H1 (cell line): ENCODE measurements around the gene GALNT18. TPM values are rescaled to one million over a fixed set of nuclear protein-coding genes. Genes with fewer than 3 reads are reported as not detected.

Source experiments
- CTCF ChIA-PET: fragments of 300-600 bp; sonication (Branson Sonifier 250); formaldehyde crosslinking; loops from one replicate; lab custom pipeline; 2021; ENCODE audit not compliant: partially characterized antibody; lab: Charles Lee
- POLR2A ChIA-PET: fragments of 300-600 bp; sonication (Branson Sonifier 250); formaldehyde crosslinking; loops from one replicate; lab custom pipeline; 2021; ENCODE audit warnings: inconsistent platforms; ENCODE audit not compliant: partially characterized antibody; lab: Charles Lee
- DNase-seq, 2 experiments: peaks; one replicate each; pipeline versions ENCODE4 v3.0.0 to v3.0.0-alpha.2; 2010 to 2022; ENCODE audit warnings: low spot score in 2 of 2, low read depth in 1 of 2, mixed read lengths in 1 of 2
- FAIRE-seq: peaks from 2 replicates; lab custom pipeline; 2011; peaks lifted over from hg19 to GRCh38; lab: Jason Lieb, UNC
- H2AFZ ChIP-seq: 2 replicates; pipeline ENCODE4 v1.8.1; 2012; ENCODE audit warnings: low read length, inconsistent platforms
- H2AK5ac ChIP-seq: 2 replicates; pipeline ENCODE4 v1.6.1; 2013; ENCODE audit warnings: low read depth, low read length
- H2BK120ac ChIP-seq: replicated peaks from 2 replicates; pipeline ENCODE3; 2013; ENCODE audit warnings: low read depth, low read length, inconsistent platforms
- H2BK12ac ChIP-seq: 2 replicates; pipeline ENCODE4 v1.6.1; 2013; ENCODE audit warnings: low read depth, low read length
- H2BK15ac ChIP-seq: 2 replicates; pipeline ENCODE4 v1.6.1; 2013; ENCODE audit warnings: low read length
- H2BK20ac ChIP-seq: 2 replicates; pipeline ENCODE4 v1.6.1; 2013; ENCODE audit warnings: low read length
- H2BK5ac ChIP-seq: 2 replicates; pipeline ENCODE4 v1.6.1; 2013; ENCODE audit warnings: low read depth, low read length
- H3K14ac ChIP-seq: 2 replicates; pipeline ENCODE4 v1.6.1; 2013; ENCODE audit warnings: inconsistent platforms; ENCODE audit not compliant: insufficient read length
- H3K18ac ChIP-seq: 2 replicates; pipeline ENCODE4 v1.6.1; 2013; ENCODE audit warnings: low read length; ENCODE audit errors: extremely low read depth
- H3K23ac ChIP-seq: 2 replicates; pipeline ENCODE4 v1.6.1; 2013; ENCODE audit warnings: inconsistent platforms; ENCODE audit not compliant: insufficient read length
- H3K23me2 ChIP-seq: 2 replicates; pipeline ENCODE4 v1.6.1; 2013; ENCODE audit warnings: low read depth, low read length
- H3K27ac ChIP-seq: 2 replicates; pipeline ENCODE4 v1.6.1; 2011; ENCODE audit warnings: low read depth, low read length, inconsistent platforms
- H3K27me3 ChIP-seq, 4 experiments: replicated peaks in 1 of 4; 1 replicate in 1 of 4; 2 replicates in 3 of 4; pipeline versions ENCODE4 v1.6.1 to v1.8.1; 2011 to 2013; ENCODE audit warnings: low read length in 3 of 4, mild to moderate bottlenecking in 3 of 4, inconsistent platforms in 2 of 4, mixed read lengths in 2 of 4, moderate library complexity in 1 of 4; ENCODE audit not compliant: control insufficient read depth in 3 of 4, insufficient read depth in 3 of 4; ENCODE audit errors: extremely low read depth in 1 of 4
- H3K36me3 ChIP-seq, 4 experiments: 2 replicates each; pipeline versions ENCODE4 v1.6.1 to v1.8.1; 2011 to 2013; ENCODE audit warnings: mild to moderate bottlenecking in 4 of 4, low read length in 3 of 4, moderate library complexity in 2 of 4, control low read depth in 1 of 4, inconsistent platforms in 1 of 4; ENCODE audit not compliant: insufficient read depth in 4 of 4, control insufficient read depth in 2 of 4
- H3K4ac ChIP-seq: replicated peaks from 2 replicates; pipeline ENCODE3; 2013; ENCODE audit warnings: low read length, low read depth, mixed read lengths, inconsistent platforms; ENCODE audit not compliant: insufficient read length
- H3K4me1 ChIP-seq, 4 experiments: replicated peaks in 1 of 4; 1 replicate in 1 of 4; 2 replicates in 3 of 4; pipeline versions ENCODE4 v1.6.1 to v1.8.1; 2011 to 2013; ENCODE audit warnings: low read length in 3 of 4, inconsistent platforms in 2 of 4, mixed read lengths in 1 of 4; ENCODE audit not compliant: insufficient read depth in 4 of 4, control insufficient read depth in 3 of 4
- H3K4me2 ChIP-seq, 2 experiments: 2 replicates each; pipeline versions ENCODE4 v1.6.1 to v1.8.1; 2011 to 2013; ENCODE audit warnings: low read depth in 2 of 2, low read length in 2 of 2, control low read depth in 1 of 2, inconsistent platforms in 1 of 2, mild to moderate bottlenecking in 1 of 2; ENCODE audit not compliant: insufficient read depth in 1 of 2
- H3K4me3 ChIP-seq, 4 experiments: fragments of 200-600, 300-600 bp in 1 of 4; sonication (generic), shearing (Covaris generic), sonication (Bioruptor Twin) in 1 of 4; 2 replicates each; pipeline versions ENCODE4 v1.5.1 to v1.8.1; 2011 to 2016; ENCODE audit warnings: low read length in 4 of 4, low read depth in 3 of 4, control low read depth in 2 of 4, inconsistent platforms in 2 of 4, mild to moderate bottlenecking in 2 of 4, mixed read lengths in 1 of 4, moderate library complexity in 1 of 4; ENCODE audit not compliant: insufficient read depth in 2 of 4; ENCODE audit errors: extremely low read depth in 1 of 4
- H3K56ac ChIP-seq: replicated peaks from 2 replicates; pipeline ENCODE3; 2013; ENCODE audit warnings: low read depth, mild to moderate bottlenecking, mixed read lengths, low read length, inconsistent platforms; ENCODE audit not compliant: insufficient read length
- H3K79me1 ChIP-seq: 2 replicates; pipeline ENCODE4 v1.6.1; 2013; ENCODE audit warnings: low read depth, low read length, control low read depth
- H3K79me2 ChIP-seq, 2 experiments: 2 replicates each; pipeline versions ENCODE4 v1.6.1 to v1.8.1; 2012 to 2013; ENCODE audit warnings: low read length in 2 of 2, mild to moderate bottlenecking in 2 of 2, inconsistent platforms in 1 of 2; ENCODE audit not compliant: insufficient read depth in 2 of 2, control insufficient read depth in 1 of 2
- H3K9ac ChIP-seq, 4 experiments: replicated peaks in 1 of 4; 1 replicate in 1 of 4; 2 replicates in 3 of 4; pipeline versions ENCODE4 v1.6.1 to v1.8.1; 2011 to 2013; ENCODE audit warnings: low read depth in 3 of 4, low read length in 3 of 4, control low read depth in 2 of 4, mild to moderate bottlenecking in 2 of 4, moderate library complexity in 2 of 4, inconsistent platforms in 1 of 4; ENCODE audit errors: extremely low read depth in 1 of 4
- H3K9me3 ChIP-seq, 2 experiments: 2 replicates each; pipeline versions ENCODE4 v1.6.1 to v1.8.1; 2012 to 2013; ENCODE audit warnings: mild to moderate bottlenecking in 2 of 2, moderate library complexity in 2 of 2, control low read depth in 1 of 2, inconsistent platforms in 1 of 2, low read depth in 1 of 2, low read length in 1 of 2, mixed read lengths in 1 of 2; ENCODE audit not compliant: insufficient read depth in 2 of 2
- H4K20me1 ChIP-seq, 2 experiments: replicated peaks in 1 of 2; 2 replicates each; pipeline versions ENCODE3 to v1.8.1; 2011 to 2013; ENCODE audit warnings: inconsistent platforms in 2 of 2, low read length in 2 of 2, mild to moderate bottlenecking in 1 of 2; ENCODE audit not compliant: insufficient read depth in 2 of 2, control insufficient read depth in 1 of 2
- H4K5ac ChIP-seq: 2 replicates; pipeline ENCODE4 v1.6.1; 2013; ENCODE audit warnings: low read length, low read depth, mixed read lengths, inconsistent platforms; ENCODE audit not compliant: insufficient read length
- H4K8ac ChIP-seq: 2 replicates; pipeline ENCODE4 v1.8.0; 2013; ENCODE audit warnings: mild to moderate bottlenecking, moderate library complexity, low read length, inconsistent platforms; ENCODE audit not compliant: insufficient read depth; ENCODE audit errors: extremely low read depth
- H4K91ac ChIP-seq: replicated peaks from 2 replicates; pipeline ENCODE3; 2013; ENCODE audit warnings: low read length, mixed read lengths, inconsistent platforms; ENCODE audit not compliant: insufficient read length
- BRCA1 ChIP-seq: IDR thresholded peaks from 2 replicates; pipeline ENCODE4 v1.6.1; 2012; ENCODE audit warnings: low read depth, low read length, improper control_type of control experiment
- MAFK ChIP-seq: IDR thresholded peaks from 2 replicates; pipeline ENCODE4 v1.6.1; 2012; ENCODE audit warnings: low read depth, mild to moderate bottlenecking, improper control_type of control experiment, low read length
- POLR2AphosphoS5 ChIP-seq: IDR thresholded peaks from 2 replicates; pipeline ENCODE4 v1.6.1; 2011; ENCODE audit warnings: low read depth, low read length
- RAD21 ChIP-seq, 2 experiments: IDR thresholded peaks in 1 of 2; conservative IDR thresholded peaks in 1 of 2; 2 replicates each; pipeline ENCODE4 v1.6.1; 2011; ENCODE audit warnings: low read depth in 2 of 2, low read length in 2 of 2, improper control_type of control experiment in 1 of 2, inconsistent platforms in 1 of 2, mild to moderate bottlenecking in 1 of 2, moderate library complexity in 1 of 2
- RBBP5 ChIP-seq: IDR thresholded peaks from 2 replicates; pipeline ENCODE4 v1.7.1; 2012; ENCODE audit warnings: low read depth, mild to moderate bottlenecking, inconsistent platforms, low read length, moderate library complexity, borderline replicate concordance
- SIX5 ChIP-seq: IDR thresholded peaks from 2 replicates; pipeline ENCODE4 v1.6.1; 2011; ENCODE audit warnings: mild to moderate bottlenecking, low read depth, low read length
- TAF1 ChIP-seq: IDR thresholded peaks from 2 replicates; pipeline ENCODE4 v1.6.1; 2011; ENCODE audit warnings: mild to moderate bottlenecking, low read depth, low read length
- WGBS, 2 experiments: shearing (Covaris generic) in 1 of 2; methylation state at CpG; one replicate each; pipeline versions ENCODE4 v1.1.6 to v1.1.7; 2013 to 2015; ENCODE audit warnings: low lambda C conversion rate in 2 of 2, mixed read lengths in 2 of 2, inconsistent platforms in 1 of 2, low coverage in 1 of 2, missing lambda C conversion rate in 1 of 2; ENCODE audit not compliant: insufficient replicate concordance in 2 of 2, insufficient coverage in 1 of 2, insufficient read length in 1 of 2; ENCODE audit errors: extremely low coverage in 1 of 2, missing lambda C conversion rate in 1 of 2; 5-methylcytosine and 5-hydroxymethylcytosine counted together
- polyA plus RNA-seq, 7 experiments: library from polyadenylated mRNA; depleted of rRNA in 3 of 7; stranded (reverse) in 5 of 7; unstranded in 2 of 7; fragments of >200 nt in 5 of 7; fragments of 200-250 nt in 2 of 7; gene quantifications; 1 replicate in 5 of 7; 2 replicates in 1 of 7; 4 replicates in 1 of 7; pipeline versions ENCODE4 v1.2.1 to v1.2.3, GENCODE V29; 2011 to 2013; ENCODE audit warnings: missing spikeins in 2 of 7, mixed read lengths in 2 of 7
- total RNA-seq: library from RNA; stranded (reverse); fragmentation: NEBNext Ultra II Directional; extraction: Animal tissue kit (Norgen Biotek cat#: 25700); gene quantifications from 2 replicates; pipeline ENCODE4 v1.2.1, GENCODE V29; 2021

GALNT18 gene
- total and polyA plus RNA-seq, 2 of the 8 experiments (the other 6 are each of a cell fraction or from before 2014, with no cell fraction given), result 6.0 to 9.4 TPM

DNA sequence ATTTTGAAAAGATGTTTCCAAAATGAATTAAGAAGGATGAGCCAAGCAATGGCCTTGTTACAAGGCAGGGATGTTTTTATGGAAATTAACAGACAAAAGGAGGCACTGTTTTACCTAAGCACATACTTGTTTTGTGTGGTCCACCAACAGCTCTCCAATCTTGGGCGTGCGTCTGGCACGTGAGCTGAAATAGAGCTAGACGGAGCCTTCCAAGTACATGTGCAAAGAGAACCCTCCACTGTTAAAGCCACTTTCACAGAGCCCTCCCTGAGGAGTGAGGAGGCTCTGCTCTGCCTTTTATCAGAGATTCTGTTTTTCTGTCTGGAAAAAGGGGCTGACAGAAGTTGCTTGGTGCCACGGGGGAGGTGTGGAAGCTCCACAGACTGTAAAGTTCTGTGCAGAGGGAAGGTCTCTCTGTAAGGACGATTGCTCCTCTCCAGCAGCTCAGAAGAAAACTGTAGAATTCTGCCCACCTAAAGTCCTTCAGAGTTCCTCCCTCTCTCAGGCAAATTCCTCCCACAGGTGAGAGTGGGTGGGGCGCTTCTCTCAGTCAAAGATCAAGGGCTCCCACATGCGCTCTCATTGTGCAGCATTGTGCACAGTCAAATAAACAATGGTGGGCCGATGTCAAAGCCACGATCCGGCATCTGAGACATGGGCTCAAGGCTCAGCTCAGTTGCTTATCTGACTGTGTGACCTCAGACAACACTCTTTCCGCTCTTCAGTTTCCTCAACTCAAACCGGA, 176.2 kb downstream of the GALNT18 start:
- H2BK5ac ChIP-seq, result no peak overlapping the region
- TF ChIP-seq TAF1 (no peak), MAFK (no peak), RAD21 (IDR thresholded peaks at IDR 0.05 in 1 of 2, conservative IDR thresholded peaks at IDR 0.05 in 1 of 2; ENCODE audit: low read depth in 2 of 2, low read length in 2 of 2) (no peak), BRCA1 (no peak), SIX5 (no peak), POLR2AphosphoS5 (no peak), RBBP5 (no peak)
- H2AFZ ChIP-seq, result no peak overlapping the region
- no peak overlapping the region for H3K23ac ChIP-seq
- H4K91ac ChIP-seq, result no peak overlapping the region
- H3K27ac ChIP-seq, result no peak overlapping the region
- no peak overlapping the region for H3K14ac ChIP-seq
- H3K18ac ChIP-seq, result no peak overlapping the region
- H3K4me2 ChIP-seq, result no peak overlapping the region
- WGBS, 2 experiments, result 96% methylated on average over 13 of the region's 13 CpGs; no CpG with 5 or more reads in 1 of the 2 experiments
- no peak overlapping the region for H4K5ac ChIP-seq
- DNase-seq, result no peak
- FAIRE-seq, result no peak
- no peaks in the 10 kb centered on the region for H3K4me1 ChIP-seq
- no peak overlapping the region for H2BK120ac ChIP-seq
- no peak overlapping the region for H2BK20ac ChIP-seq
- no peak overlapping the region for H2BK12ac ChIP-seq
- no peak overlapping the region for H2BK15ac ChIP-seq
- no peak overlapping the region; a peak in 1 of 7 replicates for H3K9ac ChIP-seq
- H2AK5ac ChIP-seq, result no peak overlapping the region
- H3K4me3 ChIP-seq, result no peak overlapping the region
- no peak overlapping the region for H3K4ac ChIP-seq
- H3K79me1 ChIP-seq, result no peaks in the 10 kb centered on the region
- H3K9me3 ChIP-seq, result no peaks in the 10 kb centered on the region
- H3K27me3 ChIP-seq, result no peaks in the 10 kb centered on the region
- no peak overlapping the region for H3K56ac ChIP-seq
- no peaks in the 10 kb centered on the region for H4K20me1 ChIP-seq
- CTCF ChIA-PET, result interaction anchor here (0.9 to 1.5 kb wide), 4 partner anchors 9 to 342 kb away, joined by 3 to 4 read pairs (median 4); no protein-coding TSS in a partner anchor
- no peak overlapping the region for H4K8ac ChIP-seq
- POLR2A ChIA-PET, result no interaction called here
- H3K36me3 ChIP-seq, result no peaks in the 10 kb centered on the region
- no peaks in the 10 kb centered on the region for H3K23me2 ChIP-seq
- no peaks in the 10 kb centered on the region for H3K79me2 ChIP-seq
